Endothelial cell of umbilical vein (primary cell): ENCODE data around the gene SLC26A2. TPM values are rescaled to one million over a fixed set of nuclear protein-coding genes. Genes with fewer than 3 reads are reported as not detected.

Experiments used
- BruUV-seq: library from RNA; stranded (reverse); fragments of 400-500 nt; replicated peaks from 2 replicates; lab custom pipeline; 2021; lab: Mats Ljungman, UMichigan
- CTCF ChIA-PET: fragments of 300-600, 350-600 bp; sonication (Branson Sonifier 250); formaldehyde crosslinking; loops from one replicate; lab custom pipeline; 2021; ENCODE audit warnings: antibody characterized with exemption, inconsistent platforms; lab: Charles Lee
- POLR2A ChIA-PET: fragments of 300-600, 350-600 bp; sonication (Branson Sonifier 250); formaldehyde crosslinking; loops from one replicate; lab custom pipeline; 2021; ENCODE audit warnings: antibody characterized with exemption, inconsistent platforms; lab: Charles Lee
- DNase-seq: peaks from one replicate; pipeline ENCODE4 v3.0.0-alpha.2; 2011; ENCODE audit warnings: low read depth, low spot score
- FAIRE-seq: peaks from 2 replicates; lab custom pipeline; 2011; peaks lifted over from hg19 to GRCh38; lab: Jason Lieb, UNC
- H2AFZ ChIP-seq: 2 replicates; pipeline ENCODE4 v1.6.0; 2012; ENCODE audit warnings: low read depth, low read length, control low read depth, inconsistent platforms
- H3K27ac ChIP-seq: 2 replicates; pipeline ENCODE4 v1.5.1; 2011; ENCODE audit warnings: low read depth, mild to moderate bottlenecking, control low read depth, low read length, moderate library complexity; ENCODE audit not compliant: insufficient read depth
- H3K27me3 ChIP-seq, 2 experiments: 2 replicates each; pipeline versions ENCODE4 v1.6.0 to v1.6.1; 2011; ENCODE audit warnings: low read length in 2 of 2, mixed read lengths in 1 of 2; ENCODE audit not compliant: control insufficient read depth in 2 of 2, insufficient read depth in 2 of 2
- H3K36me3 ChIP-seq, 2 experiments: 2 replicates in 1 of 2; 3 replicates in 1 of 2; pipeline ENCODE4 v1.5.1; 2011; ENCODE audit warnings: low read length in 2 of 2, mild to moderate bottlenecking in 1 of 2, moderate library complexity in 1 of 2; ENCODE audit not compliant: control insufficient read depth in 2 of 2, insufficient read depth in 2 of 2; ENCODE audit errors: extremely low read depth in 1 of 2
- H3K4me1 ChIP-seq: 3 replicates; pipeline ENCODE4 v1.5.1; 2011; ENCODE audit warnings: mild to moderate bottlenecking, low read length; ENCODE audit not compliant: control insufficient read depth, insufficient read depth; ENCODE audit errors: extremely low read depth
- H3K4me2 ChIP-seq: 2 replicates; pipeline ENCODE4 v1.6.1; 2011; ENCODE audit warnings: low read length, control low read depth, mixed read lengths; ENCODE audit not compliant: insufficient read depth
- H3K4me3 ChIP-seq, 3 experiments: fragments of 200-600 bp in 1 of 3; sonication (generic), shearing (Covaris generic) in 1 of 3; replicated peaks in 1 of 3; 2 replicates each; pipeline ENCODE4 v1.5.1; 2011 to 2016; ENCODE audit warnings: control low read depth in 3 of 3, low read length in 3 of 3, mild to moderate bottlenecking in 2 of 3, inconsistent platforms in 1 of 3, low read depth in 1 of 3, moderate library complexity in 1 of 3; ENCODE audit not compliant: insufficient read depth in 1 of 3
- H3K79me2 ChIP-seq: 2 replicates; pipeline ENCODE4 v1.6.0; 2012; ENCODE audit warnings: low read length, inconsistent platforms; ENCODE audit not compliant: control insufficient read depth, insufficient read depth
- H3K9ac ChIP-seq: replicated peaks from 2 replicates; pipeline ENCODE3; 2011; ENCODE audit warnings: low read length, control low read depth; ENCODE audit not compliant: insufficient read depth; ENCODE audit errors: extremely low read depth
- H3K9me1 ChIP-seq: replicated peaks from 3 replicates; pipeline ENCODE4 v1.6.0; 2011; ENCODE audit warnings: mild to moderate bottlenecking, low read length; ENCODE audit not compliant: control insufficient read depth, insufficient read depth; ENCODE audit errors: extremely low read depth
- H3K9me3 ChIP-seq: replicated peaks from 2 replicates; pipeline ENCODE4 v1.5.1; 2012; ENCODE audit warnings: low read length, inconsistent platforms; ENCODE audit not compliant: control insufficient read depth, insufficient read depth
- H4K20me1 ChIP-seq: replicated peaks from 2 replicates; pipeline ENCODE3; 2011; ENCODE audit warnings: mild to moderate bottlenecking, low read length; ENCODE audit not compliant: control insufficient read depth, insufficient read depth; ENCODE audit errors: extremely low read depth
- CTCF ChIP-seq, 2 donors: IDR thresholded peaks; 1 replicate in 1 of 2; 2 replicates in 1 of 2; pipeline ENCODE4 v1.5.1; 2011; ENCODE audit warnings: low read length in 2 of 2, mild to moderate bottlenecking in 2 of 2, moderate library complexity in 2 of 2, control low read depth in 1 of 2, inconsistent platforms in 1 of 2, low read depth in 1 of 2; ENCODE audit not compliant: insufficient read depth in 1 of 2; ENCODE audit errors: extremely low read depth in 1 of 2
- EZH2 ChIP-seq: IDR thresholded peaks from 2 replicates; pipeline ENCODE4 v1.6.1; 2012; ENCODE audit warnings: borderline replicate concordance, low read depth, mild to moderate bottlenecking, moderate library complexity, low read length, inconsistent platforms; ENCODE audit not compliant: severe bottlenecking
- FOS ChIP-seq: IDR thresholded peaks from 2 replicates; pipeline ENCODE4 v1.6.1; 2011; ENCODE audit warnings: mild to moderate bottlenecking, low read length, moderate library complexity, borderline replicate concordance; ENCODE audit not compliant: insufficient read depth
- GATA2 ChIP-seq: IDR thresholded peaks from 2 replicates; pipeline ENCODE4 v1.7.0; 2011; ENCODE audit warnings: low read depth, mild to moderate bottlenecking, moderate library complexity, mixed read lengths, low read length; ENCODE audit not compliant: insufficient read length, insufficient read depth
- JUN ChIP-seq: IDR thresholded peaks from 2 replicates; pipeline ENCODE4 v1.6.1; 2011; ENCODE audit warnings: borderline replicate concordance, low read depth; ENCODE audit not compliant: insufficient read length, insufficient read depth
- MYC ChIP-seq: IDR thresholded peaks from one replicate; pipeline ENCODE4 v1.6.1; 2011; ENCODE audit warnings: mild to moderate bottlenecking, low read depth, low read length
- POLR2A ChIP-seq: IDR thresholded peaks from 2 replicates; pipeline ENCODE4 v1.6.1; 2012; ENCODE audit warnings: low read depth, mild to moderate bottlenecking, control low read depth, low read length
- POLR2AphosphoS5 ChIP-seq: IDR thresholded peaks from 2 replicates; pipeline ENCODE4 v1.6.1; 2012; ENCODE audit warnings: low read depth, mild to moderate bottlenecking, control low read depth, low read length, moderate library complexity; ENCODE audit not compliant: insufficient read depth
- dilution Hi-C: fragments of 300-500 bp; cut with MboI; formaldehyde crosslinking; loops from one replicate; pipeline ENCODE4 v1.15.0; 2019; ENCODE audit warnings: low sequenced_read_pairs; ENCODE audit not compliant: extremely low pct_ligation_motif_present
- intact Hi-C: fragments of 100-400 bp; cut with micrococcal nuclease; formaldehyde crosslinking; loops from one replicate; pipeline ENCODE4 v1.10.0; 2022
- polyA plus RNA-seq, 4 experiments: library from polyadenylated mRNA; depleted of rRNA in 3 of 4; stranded (reverse) in 3 of 4; unstranded in 1 of 4; fragments of >200 nt; gene quantifications; 2 replicates each; pipeline versions ENCODE4 v1.2.1 to v1.2.3, GENCODE V29; 2011 to 2012; ENCODE audit warnings: missing spikeins in 1 of 4
- total RNA-seq: library from RNA; stranded (reverse); gene quantifications from 2 replicates; pipeline ENCODE4 v1.2.3, GENCODE V29; 2021
- TF ChIP-seq, protein P1 (sequence below): IDR thresholded peaks from 2 replicates; pipeline ENCODE4 v1.6.1; 2011; ENCODE audit not compliant: insufficient read depth, insufficient read length

SLC26A2 gene
- total and polyA plus RNA-seq, 2 donors (not counting 3 experiments of a cell fraction or from before 2014, with no cell fraction given): 5.9 to 16.8 TPM

DNA sequence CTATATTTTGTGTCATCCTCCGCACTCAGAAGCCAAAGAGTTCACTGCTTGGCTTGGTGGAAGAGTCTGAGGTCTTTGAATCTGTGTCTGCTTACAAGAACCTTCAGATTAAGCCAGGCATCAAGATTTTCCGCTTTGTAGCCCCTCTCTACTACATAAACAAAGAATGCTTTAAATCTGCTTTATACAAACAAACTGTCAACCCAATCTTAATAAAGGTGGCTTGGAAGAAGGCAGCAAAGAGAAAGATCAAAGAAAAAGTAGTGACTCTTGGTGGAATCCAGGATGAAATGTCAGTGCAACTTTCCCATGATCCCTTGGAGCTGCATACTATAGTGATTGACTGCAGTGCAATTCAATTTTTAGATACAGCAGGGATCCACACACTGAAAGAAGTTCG lies 20.6 kb downstream of the SLC26A2 start:
- dilution Hi-C loops (no loop called here), intact Hi-C loops (no loop called here)
- no peaks in the 10 kb centered on the region for H3K4me1 ChIP-seq
- H3K4me2 ChIP-seq: no peak overlapping the region
- no peak for FAIRE-seq
- H4K20me1 ChIP-seq: no peaks in the 10 kb centered on the region
- BruUV-seq: no TSS peak
- no peak overlapping the region for H3K27ac ChIP-seq
- TF ChIP-seq EZH2 (no peak), GATA2 (no peak), JUN (no peak), POLR2AphosphoS5 (no peak), CTCF (IDR thresholded peaks at IDR 0.05; ENCODE audit: extremely low read depth in 1 of 2, insufficient read depth in 1 of 2, low read depth in 1 of 2, low read length in 2 of 2) (no peak), POLR2A (no peak), FOS (no peak), MYC (no peak)
- TF ChIP-seq, protein P1, sequence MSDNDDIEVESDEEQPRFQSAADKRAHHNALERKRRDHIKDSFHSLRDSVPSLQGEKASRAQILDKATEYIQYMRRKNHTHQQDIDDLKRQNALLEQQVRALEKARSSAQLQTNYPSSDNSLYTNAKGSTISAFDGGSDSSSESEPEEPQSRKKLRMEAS: no peak
- H3K9ac ChIP-seq: no peak overlapping the region
- no peaks in the 10 kb centered on the region for H3K79me2 ChIP-seq
- no peaks in the 10 kb centered on the region for H3K27me3 ChIP-seq
- H3K36me3 ChIP-seq: peaks cover 2 to 5% of the 10 kb centered on the region in 2 experiments
- H2AFZ ChIP-seq: no peak overlapping the region
- no peaks in the 10 kb centered on the region for H3K9me3 ChIP-seq
- CTCF ChIA-PET: interaction anchor here (0.8 to 4.5 kb wide), 5 partner anchors 10 to 345 kb away, joined by 3 to 38 read pairs (median 4); no protein-coding TSS in a partner anchor
- DNase-seq: no peak
- no peak overlapping the region for H3K4me3 ChIP-seq
- POLR2A ChIA-PET: no interaction called here
- H3K9me1 ChIP-seq: no peaks in the 10 kb centered on the region
